Peyer's patch (tissue), 4 donors: Measurements from ENCODE around the gene SPON1. TPM values are rescaled to one million over a fixed set of nuclear protein-coding genes. Genes with fewer than 3 reads are reported as not detected.

ENCODE experiments used
- DNase-seq, 3 donors: peaks; one replicate each; pipeline ENCODE4 v3.0.0-alpha.2; 2017 to 2019
- H3K27ac ChIP-seq, 4 donors: fragments of 200-600 bp; sonication (generic); one replicate each; pipeline ENCODE4 v1.5.1; 2016 to 2019
- H3K27me3 ChIP-seq, 2 donors: fragments of 200-600 bp; sonication (generic); one replicate each; pipeline ENCODE4 v1.5.1; 2019
- H3K36me3 ChIP-seq, 3 donors: fragments of 200-600 bp; sonication (generic); one replicate each; pipeline ENCODE4 v1.5.1; 2016 to 2019
- H3K4me1 ChIP-seq, 4 donors: fragments of 200-600 bp; sonication (generic); one replicate each; pipeline ENCODE4 v1.5.1; 2016 to 2019
- H3K4me3 ChIP-seq, 4 donors: fragments of 200-600 bp; sonication (generic); 1 replicate in 3 of 4; 2 replicates in 1 of 4; pipeline ENCODE4 v1.5.1; 2016 to 2019; ENCODE audit warnings: mild to moderate bottlenecking in 1 of 4
- H3K9me3 ChIP-seq, 4 donors: fragments of 200-600 bp; sonication (generic); one replicate each; pipeline ENCODE4 v1.5.1; 2016 to 2019; ENCODE audit warnings: mild to moderate bottlenecking in 1 of 4
- CTCF ChIP-seq, 6 experiments: fragments of 450-650 bp in 4 of 6; fragments of 200-600 bp in 2 of 6; sonication (generic) in 1 of 6; IDR thresholded peaks; one replicate each; pipeline ENCODE4 v1.5.1; 2017 to 2019; ENCODE audit warnings: antibody characterized with exemption in 6 of 6, mild to moderate bottlenecking in 3 of 6, moderate library complexity in 1 of 6
- POLR2A ChIP-seq, 2 donors: fragments of 450-650 bp; IDR thresholded peaks; one replicate each; pipeline ENCODE4 v1.5.1; 2017; ENCODE audit warnings: antibody characterized with exemption in 2 of 2, mild to moderate bottlenecking in 2 of 2, moderate library complexity in 2 of 2
- total RNA-seq, 4 donors: library from RNA; depleted of rRNA; stranded (reverse); fragments of >200 nt; gene quantifications; one replicate each; pipeline ENCODE4 v1.1.0, GENCODE V29; 2016

Gene SPON1
- total RNA-seq, 4 donors from 2014 or later: 26.4 to 53.8 (median 48.3) TPM

DNA sequence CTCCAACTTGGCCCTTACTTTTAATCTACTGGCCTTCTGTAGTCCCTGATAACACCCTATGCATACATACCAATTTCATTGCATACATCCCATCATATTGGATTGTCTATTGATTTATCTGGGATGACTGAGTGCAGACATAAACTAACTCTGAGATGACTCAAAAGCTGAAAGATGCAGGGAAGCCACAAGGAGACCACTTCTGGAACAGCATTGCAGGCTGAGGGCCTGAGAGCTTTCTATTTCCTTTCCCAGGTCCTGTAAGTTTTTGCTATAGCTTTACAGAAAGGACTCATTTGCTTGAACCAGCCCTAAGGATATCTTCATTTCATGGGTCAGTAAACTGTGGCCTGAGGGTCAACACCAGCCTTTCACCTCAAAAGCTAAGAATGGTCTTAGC lies 15.1 kb upstream of the SPON1 start:
- H3K9me3 ChIP-seq: no peaks in the 10 kb centered on the region
- H3K4me3 ChIP-seq: no peak overlapping the region
- H3K36me3 ChIP-seq: no peaks in the 10 kb centered on the region
- TF ChIP-seq CTCF (IDR thresholded peaks at IDR 0.05) (no peak), POLR2A (IDR thresholded peaks at IDR 0.05) (no peak)
- no peaks in the 10 kb centered on the region for H3K4me1 ChIP-seq
- H3K27me3 ChIP-seq: no peaks in the 10 kb centered on the region
- H3K27ac ChIP-seq: no peak overlapping the region
- no peak for DNase-seq

GRCh38 chr11:13949876-13950275 lies 12.6 kb upstream of the SPON1 start:
- no peak for DNase-seq
- no peaks in the 10 kb centered on the region for H3K9me3 ChIP-seq
- TF ChIP-seq POLR2A (IDR thresholded peaks at IDR 0.05) (no peak), CTCF (IDR thresholded peaks at IDR 0.05) (peak in 2 of 6 experiments; percentile 6 to 12)
- H3K27me3 ChIP-seq: no peaks in the 10 kb centered on the region
- H3K36me3 ChIP-seq: no peaks in the 10 kb centered on the region
- H3K4me3 ChIP-seq: no peak overlapping the region
- no peak overlapping the region for H3K27ac ChIP-seq
- H3K4me1 ChIP-seq: no peaks in the 10 kb centered on the region

- no peaks in the 10 kb centered on the region for H3K27me3 ChIP-seq
- DNase-seq: no peak
These were observed 10.3 kb upstream of the SPON1 start for GRCh38 chr11:13952221-13952620.

GRCh38 chr11:13952668-13953067 lies 9.9 kb upstream of the SPON1 start:
- H3K36me3 ChIP-seq: no peaks in the 10 kb centered on the region
- TF ChIP-seq CTCF (IDR thresholded peaks at IDR 0.05) (no peak), POLR2A (IDR thresholded peaks at IDR 0.05) (no peak)

More at GRCh38 chr11:13952221-13952620, 10.3 kb upstream of the SPON1 start:
- Histone ChIP-seq H3K36me3 (no peaks in the 10 kb centered on the region), H3K27ac (no peak overlapping the region), H3K4me1 (no peaks in the 10 kb centered on the region), H3K4me3 (no peak overlapping the region), H3K9me3 (no peaks in the 10 kb centered on the region)
- no peak for TF ChIP-seq POLR2A (IDR thresholded peaks at IDR 0.05)
- TF ChIP-seq CTCF (IDR thresholded peaks at IDR 0.05): no peak

DNA sequence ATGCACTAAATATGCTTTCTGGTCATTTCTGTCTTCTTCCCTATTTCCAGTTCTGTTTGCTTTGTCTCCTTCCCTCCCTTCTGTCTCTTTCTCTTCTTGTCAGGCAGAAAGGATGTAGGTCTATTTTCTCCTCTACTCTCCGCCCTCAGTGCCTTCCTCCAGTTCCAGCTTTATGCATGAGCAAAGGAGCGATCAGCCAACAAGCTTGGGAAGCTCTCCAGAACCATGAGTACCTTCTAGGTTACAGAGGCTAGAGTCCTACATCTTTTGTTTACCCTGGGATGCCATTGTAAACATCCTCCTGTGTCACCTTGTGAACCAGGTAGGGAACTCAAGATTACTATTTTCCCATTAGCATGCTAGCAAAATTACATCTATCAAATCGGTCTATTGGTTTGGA lies 7.9 kb upstream of the SPON1 start:
- no peak for DNase-seq
- Histone ChIP-seq H3K9me3 (no peaks in the 10 kb centered on the region), H3K27me3 (no peaks in the 10 kb centered on the region), H3K27ac (no peak overlapping the region), H3K36me3 (no peaks in the 10 kb centered on the region), H3K4me1 (no peaks in the 10 kb centered on the region), H3K4me3 (no peak overlapping the region)
- TF ChIP-seq POLR2A (IDR thresholded peaks at IDR 0.05) (no peak), CTCF (IDR thresholded peaks at IDR 0.05) (no peak)

More at GRCh38 chr11:13952668-13953067, 9.9 kb upstream of the SPON1 start:
- Histone ChIP-seq H3K27ac (no peak overlapping the region), H3K27me3 (no peaks in the 10 kb centered on the region), H3K9me3 (no peaks in the 10 kb centered on the region), H3K4me1 (no peaks in the 10 kb centered on the region), H3K4me3 (no peak overlapping the region)
- no peak for DNase-seq

GRCh38 chr11:13955971-13956421 lies 6.5 kb upstream of the SPON1 start:
- Histone ChIP-seq H3K27ac (no peak overlapping the region), H3K36me3 (no peaks in the 10 kb centered on the region), H3K4me1 (no peaks in the 10 kb centered on the region), H3K9me3 (no peaks in the 10 kb centered on the region), H3K4me3 (no peak overlapping the region), H3K27me3 (no peaks in the 10 kb centered on the region)
- TF ChIP-seq POLR2A (IDR thresholded peaks at IDR 0.05): no peak
- TF ChIP-seq CTCF (IDR thresholded peaks at IDR 0.05): peak; percentile 62 to 96 (median 89)
- DNase-seq: peak in 2 of 3 donors; percentile 56 to 86
